ENCODE data around the gene GTF2H3.

Gene GTF2H3

GRCh38 chr12:123690191-123690840 lies 56.7 kb downstream of the GTF2H3 start:
- in situ Hi-C loops (cut with HindIII; ENCODE audit: low pct_ligation_motif_present, low sequenced_read_pairs) = no loop called here
- Histone ChIP-seq H3K27ac (no peak overlapping the region), H3K27me3 (replicated peaks) (no peaks in the 10 kb centered on the region), H3K4me3 (ENCODE audit: low read depth, low read length) (no peak overlapping the region), H3K36me3 (replicated peaks) (peaks cover 3% of the 10 kb centered on the region)
- DNase-seq = no peak
- no peak for TF ChIP-seq CTCF (IDR thresholded peaks at IDR 0.05; ENCODE audit: low read depth, low read length, missing control alignments)

GRCh38 chr12:123696207-123696606 lies 62.6 kb downstream of the GTF2H3 start:
- no peaks in the 10 kb centered on the region for H3K36me3 ChIP-seq (replicated peaks)
- no peak for DNase-seq
- no peaks in the 10 kb centered on the region for H3K27me3 ChIP-seq (replicated peaks)
- TF ChIP-seq CTCF (IDR thresholded peaks at IDR 0.05; ENCODE audit: low read depth, low read length, missing control alignments) = no peak
- H3K27ac ChIP-seq = no peak overlapping the region
- H3K4me3 ChIP-seq (ENCODE audit: low read depth, low read length) = no peak overlapping the region
- in situ Hi-C loops (cut with HindIII; ENCODE audit: low pct_ligation_motif_present, low sequenced_read_pairs) = no loop called here

- Histone ChIP-seq H3K27ac (no peak overlapping the region), H3K27me3 (replicated peaks) (no peaks in the 10 kb centered on the region), H3K36me3 (replicated peaks) (no peaks in the 10 kb centered on the region), H3K4me3 (ENCODE audit: low read depth, low read length) (no peak overlapping the region)
- DNase-seq = no peak
- TF ChIP-seq CTCF (IDR thresholded peaks at IDR 0.05; ENCODE audit: low read depth, low read length, missing control alignments) = no peak
- in situ Hi-C loops (cut with HindIII; ENCODE audit: low pct_ligation_motif_present, low sequenced_read_pairs) = no loop called here
Observed at GRCh38 chr12:123696646-123697045, 63.0 kb downstream of the GTF2H3 start.

GRCh38 chr12:123705935-123706334 lies 72.3 kb downstream of the GTF2H3 start:
- Histone ChIP-seq H3K36me3 (replicated peaks) (no peaks in the 10 kb centered on the region), H3K27me3 (replicated peaks) (no peaks in the 10 kb centered on the region), H3K4me3 (ENCODE audit: low read depth, low read length) (no peak overlapping the region), H3K27ac (no peak overlapping the region)
- DNase-seq = no peak
- in situ Hi-C loops (cut with HindIII; ENCODE audit: low pct_ligation_motif_present, low sequenced_read_pairs) = no loop called here
- no peak for TF ChIP-seq CTCF (IDR thresholded peaks at IDR 0.05; ENCODE audit: low read depth, low read length, missing control alignments)

GRCh38 chr12:123707466-123707865 lies 73.8 kb downstream of the GTF2H3 start:
- in situ Hi-C loops (cut with HindIII; ENCODE audit: low pct_ligation_motif_present, low sequenced_read_pairs) = no loop called here
- H3K27ac ChIP-seq = no peak overlapping the region
- no peak for DNase-seq
- H3K36me3 ChIP-seq (replicated peaks) = no peaks in the 10 kb centered on the region
- no peak overlapping the region for H3K4me3 ChIP-seq (ENCODE audit: low read depth, low read length)
- no peak for TF ChIP-seq CTCF (IDR thresholded peaks at IDR 0.05; ENCODE audit: low read depth, low read length, missing control alignments)
- no peaks in the 10 kb centered on the region for H3K27me3 ChIP-seq (replicated peaks)
